Endothelial cell of umbilical vein (primary cell): ENCODE measurements around the gene CCDC197. TPM values are rescaled to one million over a fixed set of nuclear protein-coding genes. Genes with fewer than 3 reads are reported as not detected.

Source experiments
- BruUV-seq: library from RNA; stranded (reverse); fragments of 400-500 nt; replicated peaks from 2 replicates; lab custom pipeline; 2021; lab: Mats Ljungman, UMichigan
- CTCF ChIA-PET: fragments of 300-600, 350-600 bp; sonication (Branson Sonifier 250); formaldehyde crosslinking; loops from one replicate; lab custom pipeline; 2021; ENCODE audit warnings: antibody characterized with exemption, inconsistent platforms; lab: Charles Lee
- POLR2A ChIA-PET: fragments of 300-600, 350-600 bp; sonication (Branson Sonifier 250); formaldehyde crosslinking; loops from one replicate; lab custom pipeline; 2021; ENCODE audit warnings: antibody characterized with exemption, inconsistent platforms; lab: Charles Lee
- DNase-seq: peaks from one replicate; pipeline ENCODE4 v3.0.0-alpha.2; 2011; ENCODE audit warnings: low read depth, low spot score
- FAIRE-seq: peaks from 2 replicates; lab custom pipeline; 2011; peaks lifted over from hg19 to GRCh38; lab: Jason Lieb, UNC
- H2AFZ ChIP-seq: 2 replicates; pipeline ENCODE4 v1.6.0; 2012; ENCODE audit warnings: low read depth, low read length, control low read depth, inconsistent platforms
- H3K27ac ChIP-seq: 2 replicates; pipeline ENCODE4 v1.5.1; 2011; ENCODE audit warnings: low read depth, mild to moderate bottlenecking, control low read depth, low read length, moderate library complexity; ENCODE audit not compliant: insufficient read depth
- H3K27me3 ChIP-seq, 2 experiments: 2 replicates each; pipeline versions ENCODE4 v1.6.0 to v1.6.1; 2011; ENCODE audit warnings: low read length in 2 of 2, mixed read lengths in 1 of 2; ENCODE audit not compliant: control insufficient read depth in 2 of 2, insufficient read depth in 2 of 2
- H3K36me3 ChIP-seq, 2 experiments: 2 replicates in 1 of 2; 3 replicates in 1 of 2; pipeline ENCODE4 v1.5.1; 2011; ENCODE audit warnings: low read length in 2 of 2, mild to moderate bottlenecking in 1 of 2, moderate library complexity in 1 of 2; ENCODE audit not compliant: control insufficient read depth in 2 of 2, insufficient read depth in 2 of 2; ENCODE audit errors: extremely low read depth in 1 of 2
- H3K4me1 ChIP-seq: 3 replicates; pipeline ENCODE4 v1.5.1; 2011; ENCODE audit warnings: mild to moderate bottlenecking, low read length; ENCODE audit not compliant: control insufficient read depth, insufficient read depth; ENCODE audit errors: extremely low read depth
- H3K4me2 ChIP-seq: 2 replicates; pipeline ENCODE4 v1.6.1; 2011; ENCODE audit warnings: low read length, control low read depth, mixed read lengths; ENCODE audit not compliant: insufficient read depth
- H3K4me3 ChIP-seq, 3 experiments: fragments of 200-600 bp in 1 of 3; sonication (generic), shearing (Covaris generic) in 1 of 3; replicated peaks in 1 of 3; 2 replicates each; pipeline ENCODE4 v1.5.1; 2011 to 2016; ENCODE audit warnings: control low read depth in 3 of 3, low read length in 3 of 3, mild to moderate bottlenecking in 2 of 3, inconsistent platforms in 1 of 3, low read depth in 1 of 3, moderate library complexity in 1 of 3; ENCODE audit not compliant: insufficient read depth in 1 of 3
- H3K79me2 ChIP-seq: 2 replicates; pipeline ENCODE4 v1.6.0; 2012; ENCODE audit warnings: low read length, inconsistent platforms; ENCODE audit not compliant: control insufficient read depth, insufficient read depth
- H3K9ac ChIP-seq: replicated peaks from 2 replicates; pipeline ENCODE3; 2011; ENCODE audit warnings: low read length, control low read depth; ENCODE audit not compliant: insufficient read depth; ENCODE audit errors: extremely low read depth
- H3K9me1 ChIP-seq: replicated peaks from 3 replicates; pipeline ENCODE4 v1.6.0; 2011; ENCODE audit warnings: mild to moderate bottlenecking, low read length; ENCODE audit not compliant: control insufficient read depth, insufficient read depth; ENCODE audit errors: extremely low read depth
- H3K9me3 ChIP-seq: replicated peaks from 2 replicates; pipeline ENCODE4 v1.5.1; 2012; ENCODE audit warnings: low read length, inconsistent platforms; ENCODE audit not compliant: control insufficient read depth, insufficient read depth
- H4K20me1 ChIP-seq: replicated peaks from 2 replicates; pipeline ENCODE3; 2011; ENCODE audit warnings: mild to moderate bottlenecking, low read length; ENCODE audit not compliant: control insufficient read depth, insufficient read depth; ENCODE audit errors: extremely low read depth
- EZH2 ChIP-seq: IDR thresholded peaks from 2 replicates; pipeline ENCODE4 v1.6.1; 2012; ENCODE audit warnings: borderline replicate concordance, low read depth, mild to moderate bottlenecking, moderate library complexity, low read length, inconsistent platforms; ENCODE audit not compliant: severe bottlenecking
- FOS ChIP-seq: IDR thresholded peaks from 2 replicates; pipeline ENCODE4 v1.6.1; 2011; ENCODE audit warnings: mild to moderate bottlenecking, low read length, moderate library complexity, borderline replicate concordance; ENCODE audit not compliant: insufficient read depth
- GATA2 ChIP-seq: IDR thresholded peaks from 2 replicates; pipeline ENCODE4 v1.7.0; 2011; ENCODE audit warnings: low read depth, mild to moderate bottlenecking, moderate library complexity, mixed read lengths, low read length; ENCODE audit not compliant: insufficient read length, insufficient read depth
- JUN ChIP-seq: IDR thresholded peaks from 2 replicates; pipeline ENCODE4 v1.6.1; 2011; ENCODE audit warnings: borderline replicate concordance, low read depth; ENCODE audit not compliant: insufficient read length, insufficient read depth
- MYC ChIP-seq: IDR thresholded peaks from one replicate; pipeline ENCODE4 v1.6.1; 2011; ENCODE audit warnings: mild to moderate bottlenecking, low read depth, low read length
- POLR2A ChIP-seq: IDR thresholded peaks from 2 replicates; pipeline ENCODE4 v1.6.1; 2012; ENCODE audit warnings: low read depth, mild to moderate bottlenecking, control low read depth, low read length
- POLR2AphosphoS5 ChIP-seq: IDR thresholded peaks from 2 replicates; pipeline ENCODE4 v1.6.1; 2012; ENCODE audit warnings: low read depth, mild to moderate bottlenecking, control low read depth, low read length, moderate library complexity; ENCODE audit not compliant: insufficient read depth
- dilution Hi-C: fragments of 300-500 bp; cut with MboI; formaldehyde crosslinking; loops from one replicate; pipeline ENCODE4 v1.15.0; 2019; ENCODE audit warnings: low sequenced_read_pairs; ENCODE audit not compliant: extremely low pct_ligation_motif_present
- intact Hi-C: fragments of 100-400 bp; cut with micrococcal nuclease; formaldehyde crosslinking; loops from one replicate; pipeline ENCODE4 v1.10.0; 2022
- polyA plus RNA-seq, 4 experiments: library from polyadenylated mRNA; depleted of rRNA in 3 of 4; stranded (reverse) in 3 of 4; unstranded in 1 of 4; fragments of >200 nt; gene quantifications; 2 replicates each; pipeline versions ENCODE4 v1.2.1 to v1.2.3, GENCODE V29; 2011 to 2012; ENCODE audit warnings: missing spikeins in 1 of 4
- total RNA-seq: library from RNA; stranded (reverse); gene quantifications from 2 replicates; pipeline ENCODE4 v1.2.3, GENCODE V29; 2021
- TF ChIP-seq, protein P1 (sequence below), 2 donors: IDR thresholded peaks; 1 replicate in 1 of 2; 2 replicates in 1 of 2; pipeline ENCODE4 v1.5.1; 2011; ENCODE audit warnings: low read length in 2 of 2, mild to moderate bottlenecking in 2 of 2, moderate library complexity in 2 of 2, control low read depth in 1 of 2, inconsistent platforms in 1 of 2, low read depth in 1 of 2; ENCODE audit not compliant: insufficient read depth in 1 of 2; ENCODE audit errors: extremely low read depth in 1 of 2
- TF ChIP-seq, protein P2 (sequence below): IDR thresholded peaks from 2 replicates; pipeline ENCODE4 v1.6.1; 2011; ENCODE audit not compliant: insufficient read depth, insufficient read length

Gene CCDC197
- total and polyA plus RNA-seq, 2 donors (not counting 3 experiments of a cell fraction or from before 2014, with no cell fraction given): not detected

DNA sequence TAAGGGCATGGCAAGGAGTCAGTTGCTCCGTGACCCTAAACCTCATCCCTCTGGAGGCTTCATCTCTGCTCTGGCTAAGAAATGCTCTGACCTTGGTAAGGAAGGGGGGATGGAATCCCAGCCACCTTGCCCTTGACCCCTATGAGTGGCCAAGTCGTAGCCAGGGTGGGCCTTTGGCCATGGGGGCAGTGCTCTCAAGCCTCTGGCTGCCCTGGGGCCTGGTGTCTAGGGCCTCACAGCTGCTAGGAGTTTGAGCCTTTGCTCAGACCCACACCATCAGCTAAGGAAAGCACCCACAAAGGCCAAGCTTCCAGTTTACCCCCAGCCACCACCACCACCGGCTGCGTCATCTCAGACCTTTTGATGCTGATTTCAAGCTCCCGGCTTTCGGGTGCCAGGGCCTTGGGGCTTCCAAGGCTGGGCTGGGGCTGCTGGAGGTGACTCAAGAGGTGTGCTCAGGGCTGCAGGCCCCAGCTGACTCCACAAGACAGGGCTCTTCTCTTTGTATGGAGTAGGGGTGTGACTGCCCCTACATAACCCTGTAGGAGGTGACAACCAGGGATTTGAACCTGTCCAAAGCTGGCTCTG is 24.4 kb upstream of the CCDC197 start:
- POLR2A ChIA-PET: no interaction called here

DNA sequence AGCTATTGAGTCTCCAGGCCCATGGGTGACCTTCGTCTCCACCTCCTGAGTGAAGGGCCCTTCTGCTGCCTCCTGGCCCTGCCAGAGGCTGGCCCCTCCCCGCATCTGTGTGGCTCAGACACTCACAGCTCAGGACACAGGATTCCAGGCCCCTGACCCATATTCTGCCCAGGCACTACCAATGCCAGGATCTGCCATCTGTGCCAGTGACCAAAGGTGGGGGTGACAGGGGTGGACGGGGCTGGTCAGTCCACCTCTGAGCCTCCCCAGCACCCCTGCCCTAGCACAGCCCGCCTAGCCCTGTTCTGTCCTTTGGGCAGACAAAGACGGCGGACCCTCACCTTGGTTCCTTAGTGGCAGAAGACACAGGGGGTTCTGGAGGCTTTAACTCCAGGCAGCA is 23.5 kb upstream of the CCDC197 start:
- no TSS peak for BruUV-seq
- H3K27ac ChIP-seq: no peak overlapping the region
- intact Hi-C loops: no loop called here
- H3K9me1 ChIP-seq: no peaks in the 10 kb centered on the region
- CTCF ChIA-PET: interaction anchor here (0.6 to 8.6 kb wide), 5 partner anchors 10 to 191 kb away, joined by 3 to 116 read pairs (median 4); no protein-coding TSS in a partner anchor
- H3K27me3 ChIP-seq: no peaks in the 10 kb centered on the region
- H3K9me3 ChIP-seq: no peaks in the 10 kb centered on the region
- POLR2A ChIA-PET: no interaction called here
- no peak overlapping the region for H3K4me3 ChIP-seq
- DNase-seq (no peak), FAIRE-seq (no peak)
- no peaks in the 10 kb centered on the region for H3K79me2 ChIP-seq
- H3K36me3 ChIP-seq: no peaks in the 10 kb centered on the region
- H4K20me1 ChIP-seq: no peaks in the 10 kb centered on the region
- H2AFZ ChIP-seq: no peak overlapping the region
- dilution Hi-C loops: no loop called here
- no peaks in the 10 kb centered on the region for H3K4me1 ChIP-seq
- H3K4me2 ChIP-seq: no peak overlapping the region
- H3K9ac ChIP-seq: no peak overlapping the region
- no peak for TF ChIP-seq JUN
- TF ChIP-seq EZH2: no peak
- TF ChIP-seq POLR2A: no peak
- TF ChIP-seq, protein P1, sequence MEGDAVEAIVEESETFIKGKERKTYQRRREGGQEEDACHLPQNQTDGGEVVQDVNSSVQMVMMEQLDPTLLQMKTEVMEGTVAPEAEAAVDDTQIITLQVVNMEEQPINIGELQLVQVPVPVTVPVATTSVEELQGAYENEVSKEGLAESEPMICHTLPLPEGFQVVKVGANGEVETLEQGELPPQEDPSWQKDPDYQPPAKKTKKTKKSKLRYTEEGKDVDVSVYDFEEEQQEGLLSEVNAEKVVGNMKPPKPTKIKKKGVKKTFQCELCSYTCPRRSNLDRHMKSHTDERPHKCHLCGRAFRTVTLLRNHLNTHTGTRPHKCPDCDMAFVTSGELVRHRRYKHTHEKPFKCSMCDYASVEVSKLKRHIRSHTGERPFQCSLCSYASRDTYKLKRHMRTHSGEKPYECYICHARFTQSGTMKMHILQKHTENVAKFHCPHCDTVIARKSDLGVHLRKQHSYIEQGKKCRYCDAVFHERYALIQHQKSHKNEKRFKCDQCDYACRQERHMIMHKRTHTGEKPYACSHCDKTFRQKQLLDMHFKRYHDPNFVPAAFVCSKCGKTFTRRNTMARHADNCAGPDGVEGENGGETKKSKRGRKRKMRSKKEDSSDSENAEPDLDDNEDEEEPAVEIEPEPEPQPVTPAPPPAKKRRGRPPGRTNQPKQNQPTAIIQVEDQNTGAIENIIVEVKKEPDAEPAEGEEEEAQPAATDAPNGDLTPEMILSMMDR (IDR thresholded peaks at IDR 0.05; ENCODE audit: extremely low read depth in 1 of 2, insufficient read depth in 1 of 2, low read depth in 1 of 2, low read length in 2 of 2): no peak
- TF ChIP-seq GATA2: no peak
- no peak for TF ChIP-seq POLR2AphosphoS5
- no peak for TF ChIP-seq FOS
- no peak for TF ChIP-seq MYC
- TF ChIP-seq, protein P2, sequence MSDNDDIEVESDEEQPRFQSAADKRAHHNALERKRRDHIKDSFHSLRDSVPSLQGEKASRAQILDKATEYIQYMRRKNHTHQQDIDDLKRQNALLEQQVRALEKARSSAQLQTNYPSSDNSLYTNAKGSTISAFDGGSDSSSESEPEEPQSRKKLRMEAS: no peak

More for the DNA sequence above, 24.4 kb upstream of the CCDC197 start:
- BruUV-seq: no TSS peak
- H3K27me3 ChIP-seq: no peaks in the 10 kb centered on the region
- no peaks in the 10 kb centered on the region for H3K4me1 ChIP-seq
- DNase-seq (no peak), FAIRE-seq (no peak)
- no peak overlapping the region for H3K9ac ChIP-seq
- H3K4me2 ChIP-seq: no peak overlapping the region
- no peaks in the 10 kb centered on the region for H4K20me1 ChIP-seq
- no peak for TF ChIP-seq POLR2A
- TF ChIP-seq, protein P2: no peak
- H3K4me3 ChIP-seq: no peak overlapping the region
- H3K36me3 ChIP-seq: no peaks in the 10 kb centered on the region
- dilution Hi-C loops (no loop called here), intact Hi-C loops (no loop called here)
- H3K27ac ChIP-seq: no peak overlapping the region
- H3K9me3 ChIP-seq: no peaks in the 10 kb centered on the region
- no peaks in the 10 kb centered on the region for H3K9me1 ChIP-seq
- no peak overlapping the region for H2AFZ ChIP-seq
- CTCF ChIA-PET: interaction anchor here (1.3 to 8.6 kb wide), 5 partner anchors 11 to 36 kb away, joined by 3 to 116 read pairs (median 5); no protein-coding TSS in a partner anchor
- no peaks in the 10 kb centered on the region for H3K79me2 ChIP-seq
